IMR-90 (cell line): ENCODE measurements around the gene SOX6. TPM values are rescaled to one million over a fixed set of nuclear protein-coding genes. Genes with fewer than 3 reads are reported as not detected.

ENCODE experiments used
- ATAC-seq: fragments of 200-7000 bp; cut with Tn5 transposase; 2 replicates; pipeline ENCODE4 v1.9.1; 2020; ENCODE audit warnings: low read depth, mild to moderate bottlenecking, moderate library complexity
- BruUV-seq: library from RNA; stranded (reverse); fragments of 400-500 nt; replicated peaks from 2 replicates; lab custom pipeline; 2021; lab: Mats Ljungman, UMichigan
- CTCF ChIA-PET: fragments of 300-600 bp; formaldehyde crosslinking; extraction: SDS; loops from one replicate; lab custom pipeline; 2021; ENCODE audit warnings: antibody characterized with exemption; lab: Yijun Ruan, JAX
- POLR2A ChIA-PET: fragments of 300-600 bp; sonication (Branson Sonifier 250); formaldehyde crosslinking; loops from one replicate; lab custom pipeline; 2022; ENCODE audit warnings: antibody characterized with exemption; ENCODE audit not compliant: unreplicated experiment; lab: Charles Lee
- DNase-seq: peaks from one replicate; pipeline ENCODE4 v3.0.0; 2013
- H2AFZ ChIP-seq: replicated peaks from 2 replicates; pipeline ENCODE3; 2013; ENCODE audit warnings: low read length, mild to moderate bottlenecking; ENCODE audit not compliant: poor library complexity
- H2AK5ac ChIP-seq: 2 replicates; pipeline ENCODE4 v1.6.1; 2013; ENCODE audit warnings: low read depth, low read length, inconsistent platforms
- H2AK9ac ChIP-seq: replicated peaks from 2 replicates; pipeline ENCODE3; 2013; ENCODE audit warnings: mild to moderate bottlenecking, low read depth, low read length, moderate library complexity; ENCODE audit not compliant: poor library complexity
- H2BK120ac ChIP-seq: 2 replicates; pipeline ENCODE4 v1.6.1; 2013; ENCODE audit warnings: low read depth, low read length, inconsistent platforms
- H2BK15ac ChIP-seq: 3 replicates; pipeline ENCODE4 v1.6.1; 2013; ENCODE audit warnings: low read depth, low read length, inconsistent platforms
- H2BK20ac ChIP-seq: 2 replicates; pipeline ENCODE4 v1.6.1; 2013; ENCODE audit warnings: low read depth, mild to moderate bottlenecking, inconsistent platforms, low read length, moderate library complexity
- H2BK5ac ChIP-seq: 2 replicates; pipeline ENCODE4 v1.6.1; 2013; ENCODE audit warnings: mild to moderate bottlenecking, low read depth, low read length, inconsistent platforms; ENCODE audit not compliant: poor library complexity, severe bottlenecking
- H3K14ac ChIP-seq: replicated peaks from 2 replicates; pipeline ENCODE4 v1.6.1; 2013; ENCODE audit warnings: low read depth, low read length, inconsistent platforms
- H3K18ac ChIP-seq: 2 replicates; pipeline ENCODE4 v1.6.1; 2013; ENCODE audit warnings: low read depth, low read length, control low read depth
- H3K23ac ChIP-seq: 2 replicates; pipeline ENCODE4 v1.6.1; 2013; ENCODE audit warnings: low read depth, low read length, inconsistent platforms
- H3K27ac ChIP-seq: 2 replicates; pipeline ENCODE4 v1.5.1; 2013; ENCODE audit warnings: mild to moderate bottlenecking, control low read depth, low read length; ENCODE audit not compliant: insufficient read depth
- H3K27me3 ChIP-seq: 2 replicates; pipeline ENCODE4 v1.6.1; 2013; ENCODE audit warnings: low read length; ENCODE audit not compliant: control insufficient read depth, insufficient read depth
- H3K36me3 ChIP-seq: 2 replicates; pipeline ENCODE4 v1.6.1; 2013; ENCODE audit warnings: low read length, mixed read lengths; ENCODE audit not compliant: control insufficient read depth, insufficient read depth
- H3K4ac ChIP-seq: 2 replicates; pipeline ENCODE4 v1.6.1; 2013; ENCODE audit warnings: low read depth, low read length, inconsistent platforms
- H3K4me1 ChIP-seq: 2 replicates; pipeline ENCODE4 v1.6.1; 2013; ENCODE audit warnings: low read length, mixed read lengths; ENCODE audit not compliant: control insufficient read depth, insufficient read depth
- H3K4me2 ChIP-seq: 2 replicates; pipeline ENCODE4 v1.6.1; 2013; ENCODE audit warnings: low read depth, mild to moderate bottlenecking, control low read depth, low read length, moderate library complexity
- H3K4me3 ChIP-seq: 2 replicates; pipeline ENCODE4 v1.5.1; 2013; ENCODE audit warnings: low read depth, mild to moderate bottlenecking, control low read depth, low read length, moderate library complexity; ENCODE audit not compliant: insufficient read depth
- H3K56ac ChIP-seq: 2 replicates; pipeline ENCODE4 v1.6.1; 2013; ENCODE audit warnings: low read length, inconsistent platforms; ENCODE audit not compliant: insufficient read depth; ENCODE audit errors: extremely low read depth
- H3K79me1 ChIP-seq, 2 experiments: 2 replicates each; pipeline ENCODE4 v1.6.1; 2013; ENCODE audit warnings: low read length in 2 of 2, inconsistent platforms in 1 of 2, low read depth in 1 of 2
- H3K9ac ChIP-seq: 2 replicates; pipeline ENCODE4 v1.6.1; 2013; ENCODE audit warnings: low read depth, low read length, control low read depth
- H3K9me1 ChIP-seq: 2 replicates; pipeline ENCODE4 v1.6.1; 2013; ENCODE audit warnings: low read length, inconsistent platforms; ENCODE audit not compliant: insufficient read depth
- H3K9me3 ChIP-seq: 2 replicates; pipeline ENCODE4 v1.6.1; 2013; ENCODE audit warnings: low read length; ENCODE audit not compliant: control insufficient read depth, insufficient read depth
- H4K20me1 ChIP-seq: 2 replicates; pipeline ENCODE4 v1.6.1; 2013; ENCODE audit warnings: low read length, inconsistent platforms; ENCODE audit not compliant: insufficient read depth
- H4K5ac ChIP-seq: 2 replicates; pipeline ENCODE4 v1.6.1; 2013; ENCODE audit warnings: mild to moderate bottlenecking, low read depth, low read length, control low read depth
- H4K8ac ChIP-seq, 2 experiments: 2 replicates each; pipeline ENCODE4 v1.6.1; 2013; ENCODE audit warnings: low read depth in 2 of 2, low read length in 2 of 2, control low read depth in 1 of 2, inconsistent platforms in 1 of 2
- H4K91ac ChIP-seq: 2 replicates; pipeline ENCODE4 v1.6.1; 2013; ENCODE audit warnings: low read depth, low read length, inconsistent platforms; ENCODE audit not compliant: insufficient read depth
- CEBPB ChIP-seq: IDR thresholded peaks from 2 replicates; pipeline ENCODE4 v1.6.1; 2012; ENCODE audit warnings: low read depth, low read length, improper control_type of control experiment
- FOS ChIP-seq: fragments of 150-350 bp; IDR thresholded peaks from 2 replicates; pipeline ENCODE4 v1.6.1; 2016; ENCODE audit warnings: low read depth, low read length
- POLR2A ChIP-seq: IDR thresholded peaks from 2 replicates; pipeline ENCODE4 v1.6.1; 2012; ENCODE audit warnings: mild to moderate bottlenecking, low read depth, low read length
- dilution Hi-C: fragments of 300-500 bp; cut with HindIII; formaldehyde crosslinking; loops from one replicate; pipeline ENCODE4 v1.14.3; 2018; ENCODE audit warnings: low sequenced_read_pairs; ENCODE audit not compliant: unreplicated experiment
- in situ Hi-C: fragments of 300-500 bp; cut with MboI; formaldehyde crosslinking; loops from 3 replicates; pipeline ENCODE4 v1.14.3; 2019; ENCODE audit warnings: low sequenced_read_pairs, inconsistent platforms, mixed read lengths
- intact Hi-C: fragments of 100-400 bp; cut with micrococcal nuclease; formaldehyde crosslinking; loops from 2 replicates; pipeline ENCODE4 v1.10.0; 2022
- polyA plus RNA-seq, 3 experiments: library from polyadenylated mRNA; depleted of rRNA; stranded (reverse); fragments of >200 nt; gene quantifications; 2 replicates each; pipeline ENCODE4 v1.2.3, GENCODE V29; 2012; ENCODE audit warnings: low replicate concordance in 1 of 3
- total RNA-seq: library from RNA; depleted of rRNA; stranded (reverse); fragments of >200 nt; gene quantifications from 2 replicates; pipeline ENCODE4 v1.2.3, GENCODE V29; 2012
- TF ChIP-seq, protein P1 (sequence below): fragments of 150-350 bp; IDR thresholded peaks from 2 replicates; pipeline ENCODE4 v1.6.1; 2017; ENCODE audit warnings: mild to moderate bottlenecking, antibody characterized with exemption, low read length, low read depth

SOX6 gene
- total and polyA plus RNA-seq, 2 of the 4 experiments (the other 2 are of a cell fraction): 1.7 to 7.7 TPM

GRCh38 chr11:16266021-16266420, 90.3 kb downstream of the SOX6 start:
- Histone ChIP-seq H3K36me3 (no peaks in the 10 kb centered on the region), H3K9me1 (no peaks in the 10 kb centered on the region), H3K4me1 (no peaks in the 10 kb centered on the region), H3K4me2 (no peak overlapping the region), H3K27ac (no peak overlapping the region), H3K56ac (no peak overlapping the region), H4K8ac (no peak overlapping the region), H2BK15ac (no peak overlapping the region), H3K27me3 (no peaks in the 10 kb centered on the region), H2AK5ac (no peak overlapping the region), H4K5ac (no peak overlapping the region), H4K91ac (no peak overlapping the region), H3K9me3 (no peaks in the 10 kb centered on the region), H3K14ac (no peak overlapping the region), H2BK20ac (no peak overlapping the region), H3K4me3 (no peak overlapping the region), H2AK9ac (no peak overlapping the region), H3K23ac (no peak overlapping the region), H3K18ac (no peak overlapping the region), H2BK120ac (no peak overlapping the region), H3K4ac (no peak overlapping the region), H3K9ac (no peak overlapping the region), H3K79me1 (no peaks in the 10 kb centered on the region), H2AFZ (no peak overlapping the region), H4K20me1 (no peaks in the 10 kb centered on the region), H2BK5ac (no peak overlapping the region)
- dilution Hi-C loops: no loop called here
- BruUV-seq: no TSS peak
- TF ChIP-seq POLR2A: no peak
- TF ChIP-seq CEBPB: peak; percentile 17; the same call in 1 of the 2 replicates
- TF ChIP-seq, protein P1, sequence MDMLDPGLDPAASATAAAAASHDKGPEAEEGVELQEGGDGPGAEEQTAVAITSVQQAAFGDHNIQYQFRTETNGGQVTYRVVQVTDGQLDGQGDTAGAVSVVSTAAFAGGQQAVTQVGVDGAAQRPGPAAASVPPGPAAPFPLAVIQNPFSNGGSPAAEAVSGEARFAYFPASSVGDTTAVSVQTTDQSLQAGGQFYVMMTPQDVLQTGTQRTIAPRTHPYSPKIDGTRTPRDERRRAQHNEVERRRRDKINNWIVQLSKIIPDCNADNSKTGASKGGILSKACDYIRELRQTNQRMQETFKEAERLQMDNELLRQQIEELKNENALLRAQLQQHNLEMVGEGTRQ: no peak
- no peak for TF ChIP-seq FOS
- in situ Hi-C loops: no loop called here
- intact Hi-C loops: no loop called here
- ChIA-PET CTCF (no interaction called here), POLR2A (no interaction called here)
- DNase-seq: no peak
- ATAC-seq: no peak
